GM18861 (cell line): Measurements from ENCODE around the gene DUXB.
A peak's percentile ranks its signal among the peaks of the same experiment; 100 is the strongest.

Experiments used
- ATAC-seq: cut with Tn5 transposase; IDR thresholded peaks from one replicate; pipeline ENCODE4 v1.9.1; 2021; ENCODE audit not compliant: unreplicated experiment

Gene DUXB

DNA sequence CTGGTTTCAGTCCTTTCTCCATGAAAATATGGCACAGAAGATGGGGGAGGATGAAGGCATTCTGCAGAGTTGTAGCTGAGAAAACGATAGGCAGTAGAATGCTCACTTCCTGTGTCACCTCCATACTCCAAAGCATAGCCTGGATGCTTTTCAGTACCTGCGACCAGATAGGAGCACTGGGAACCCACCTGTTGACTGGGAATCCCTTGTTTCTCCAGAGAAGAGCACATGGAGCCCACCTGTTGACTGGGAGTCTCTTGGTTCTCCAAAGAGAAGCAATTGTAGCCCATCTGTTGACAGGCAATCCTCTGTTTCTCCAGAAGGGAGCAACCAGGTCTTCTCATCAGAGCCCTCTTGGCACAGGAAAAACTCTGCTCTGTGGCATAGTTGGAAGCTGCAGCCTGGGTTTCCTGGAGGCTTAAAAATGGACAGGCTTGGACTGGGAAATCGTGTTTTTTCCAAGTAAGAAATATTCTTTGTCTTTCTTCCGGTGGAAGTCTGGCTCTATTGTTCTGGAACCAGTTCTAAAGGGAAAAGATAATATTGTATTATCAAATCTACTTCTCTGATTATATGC lies 40.4 kb downstream of the DUXB start:
- ATAC-seq, result no peak

DNA sequence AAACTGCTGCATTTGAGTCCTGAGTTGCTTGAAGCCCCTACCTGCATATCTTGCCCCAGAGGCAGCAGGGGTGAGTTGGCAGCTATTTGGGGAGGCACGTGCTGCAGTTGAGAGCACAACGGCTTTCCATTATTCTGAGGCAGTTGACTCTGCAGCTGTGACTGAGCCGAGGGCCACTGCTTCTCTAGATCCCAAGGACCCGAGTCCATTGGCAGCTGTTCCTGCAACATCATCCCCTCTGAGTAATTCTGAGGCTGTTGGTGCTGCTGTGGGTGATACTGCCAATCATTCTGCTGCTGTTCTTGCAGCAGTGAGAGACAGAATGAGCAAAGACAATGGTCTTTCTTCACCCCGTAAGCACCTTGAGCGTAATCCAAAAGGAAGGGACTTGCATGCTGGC lies 40.9 kb downstream of the DUXB start:
- ATAC-seq, result no peak

DNA sequence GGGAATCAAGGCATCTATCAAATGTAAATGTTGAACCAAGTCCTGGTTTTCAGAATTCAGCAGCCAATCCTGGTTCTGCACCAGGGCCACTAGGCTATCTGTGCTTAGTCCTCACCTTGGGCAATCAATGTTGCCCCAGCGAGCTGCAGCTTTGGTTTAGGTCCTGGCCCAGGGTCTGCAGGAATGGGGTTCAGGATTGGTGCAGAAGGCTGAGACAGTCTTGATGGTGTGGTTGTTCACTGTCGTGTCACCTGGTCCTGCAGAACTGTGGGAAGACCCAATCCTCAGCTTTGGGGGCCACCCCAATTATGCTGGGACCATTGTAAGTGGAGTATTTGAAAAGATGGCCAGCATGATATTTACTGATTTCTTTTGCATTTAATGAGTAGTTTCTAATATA lies 43.1 kb downstream of the DUXB start:
- no peak for ATAC-seq

DNA sequence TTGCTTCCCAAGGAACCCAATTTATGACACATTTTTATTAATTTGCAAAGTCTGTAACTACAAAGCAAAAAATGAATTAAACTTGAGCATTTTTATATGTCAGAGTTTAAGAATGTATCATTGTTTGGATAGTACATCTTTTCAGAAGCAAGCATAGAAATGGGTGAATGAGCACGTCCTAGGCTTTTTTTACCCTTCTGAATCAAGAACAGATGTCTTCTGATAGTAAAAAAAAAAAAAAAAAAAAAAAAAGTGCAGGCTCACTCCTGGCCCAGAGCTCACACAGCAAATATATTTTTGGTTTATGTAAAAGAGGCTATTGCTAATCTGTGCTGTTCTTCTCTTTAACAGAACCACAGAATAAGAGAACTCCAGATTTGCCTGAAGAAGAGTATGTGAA lies 47.3 kb downstream of the DUXB start:
- ATAC-seq, result no peak

DNA sequence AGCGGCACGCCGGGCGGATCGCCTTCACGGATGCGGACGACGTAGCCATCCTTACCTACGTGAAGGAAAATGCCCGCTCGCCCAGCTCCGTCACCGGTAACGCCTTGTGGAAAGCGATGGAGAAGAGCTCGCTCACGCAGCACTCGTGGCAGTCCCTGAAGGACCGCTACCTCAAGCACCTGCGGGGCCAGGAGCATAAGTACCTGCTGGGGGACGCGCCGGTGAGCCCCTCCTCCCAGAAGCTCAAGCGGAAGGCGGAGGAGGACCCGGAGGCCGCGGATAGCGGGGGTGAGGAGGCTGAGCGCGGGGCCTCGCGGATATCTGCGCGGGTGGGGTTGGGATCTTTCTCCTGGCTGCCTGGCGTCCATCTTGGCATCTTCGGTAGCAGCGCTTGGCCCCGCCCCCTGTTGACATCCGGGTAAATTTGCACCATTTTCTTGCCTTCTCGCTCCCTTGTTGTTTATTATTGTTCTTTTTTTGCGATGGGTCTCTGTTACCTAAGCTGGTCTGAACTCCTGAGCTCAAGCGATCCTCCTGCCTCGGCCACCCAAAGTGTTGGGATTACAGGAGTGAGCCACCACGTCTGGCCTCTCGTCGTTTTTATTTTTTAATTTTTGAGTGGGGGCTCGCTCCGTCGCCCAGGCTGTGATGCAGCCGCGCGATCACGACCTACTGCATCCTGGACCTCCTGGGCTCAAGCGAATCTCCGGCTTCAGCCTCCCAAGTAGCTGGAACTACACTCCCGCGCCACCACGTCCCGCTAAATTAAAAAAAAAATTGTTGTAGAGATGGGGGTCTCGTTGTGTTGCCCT lies 52.8 kb downstream of the DUXB start:
- ATAC-seq, result peak; percentile 21

DNA sequence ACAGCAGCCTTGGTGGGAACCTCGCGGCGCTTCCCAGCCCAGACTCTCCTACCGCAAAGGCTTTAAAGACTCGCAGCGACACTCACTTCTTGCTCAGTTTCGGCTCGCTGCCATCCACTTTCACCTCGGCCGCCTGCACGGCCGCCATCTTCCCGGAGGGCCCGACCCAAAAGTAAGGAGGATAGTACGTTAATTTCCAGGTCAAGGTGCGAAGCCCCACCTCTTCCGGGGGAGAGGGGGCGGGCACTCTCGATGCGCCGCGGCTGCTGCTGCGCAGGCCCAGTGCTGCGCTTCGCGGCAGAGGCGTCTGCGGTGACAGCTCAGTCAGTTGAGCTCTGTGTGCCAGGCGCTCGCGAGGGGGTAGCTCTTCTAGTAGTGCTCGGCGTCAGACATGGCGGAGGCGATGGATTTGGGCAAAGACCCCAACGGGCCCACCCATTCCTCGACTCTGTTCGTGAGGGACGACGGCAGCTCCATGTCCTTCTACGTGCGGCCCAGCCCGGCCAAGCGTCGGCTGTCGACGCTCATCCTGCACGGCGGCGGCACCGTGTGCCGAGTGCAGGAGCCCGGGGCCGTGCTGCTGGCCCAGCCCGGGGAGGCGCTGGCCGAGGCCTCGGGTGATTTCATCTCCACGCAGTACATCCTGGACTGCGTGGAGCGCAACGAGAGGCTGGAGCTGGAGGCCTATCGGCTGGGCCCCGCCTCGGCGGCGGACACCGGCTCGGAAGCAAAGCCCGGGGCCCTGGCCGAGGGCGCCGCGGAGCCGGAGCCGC lies 53.6 kb downstream of the DUXB start, which contains the start of the genes KARS1 and TERF2IP:
TSS of gene KARS1 (minus strand) at position 174 of the 773 bp plus-strand sequence. CDS start at position 148, 26 bp downstream.
TSS of gene TERF2IP (plus strand) at position 282 of the 773 bp plus-strand sequence. CDS start at position 392, 110 bp downstream.
- peak; percentile 79 for ATAC-seq

DNA sequence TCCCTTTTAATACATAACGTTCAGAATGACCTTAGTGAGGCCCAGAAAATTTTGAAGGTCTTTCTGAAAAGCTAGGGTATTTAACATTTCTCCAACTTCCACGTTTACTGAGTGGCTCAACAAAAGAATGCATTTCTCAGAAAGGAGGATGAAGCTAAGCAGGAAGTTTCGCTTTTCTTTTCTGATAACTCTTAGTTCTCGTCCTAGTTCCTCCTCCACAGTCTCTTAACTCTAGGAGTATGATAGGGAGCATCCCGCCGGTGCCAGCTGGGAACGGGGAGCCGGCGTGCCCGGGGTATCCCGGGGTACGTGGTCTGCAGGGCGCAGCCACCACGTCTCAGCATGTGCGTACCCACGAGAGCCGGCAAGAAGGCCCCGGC lies 54.2 kb downstream of the DUXB start:
- ATAC-seq, result peak; percentile 20

DNA sequence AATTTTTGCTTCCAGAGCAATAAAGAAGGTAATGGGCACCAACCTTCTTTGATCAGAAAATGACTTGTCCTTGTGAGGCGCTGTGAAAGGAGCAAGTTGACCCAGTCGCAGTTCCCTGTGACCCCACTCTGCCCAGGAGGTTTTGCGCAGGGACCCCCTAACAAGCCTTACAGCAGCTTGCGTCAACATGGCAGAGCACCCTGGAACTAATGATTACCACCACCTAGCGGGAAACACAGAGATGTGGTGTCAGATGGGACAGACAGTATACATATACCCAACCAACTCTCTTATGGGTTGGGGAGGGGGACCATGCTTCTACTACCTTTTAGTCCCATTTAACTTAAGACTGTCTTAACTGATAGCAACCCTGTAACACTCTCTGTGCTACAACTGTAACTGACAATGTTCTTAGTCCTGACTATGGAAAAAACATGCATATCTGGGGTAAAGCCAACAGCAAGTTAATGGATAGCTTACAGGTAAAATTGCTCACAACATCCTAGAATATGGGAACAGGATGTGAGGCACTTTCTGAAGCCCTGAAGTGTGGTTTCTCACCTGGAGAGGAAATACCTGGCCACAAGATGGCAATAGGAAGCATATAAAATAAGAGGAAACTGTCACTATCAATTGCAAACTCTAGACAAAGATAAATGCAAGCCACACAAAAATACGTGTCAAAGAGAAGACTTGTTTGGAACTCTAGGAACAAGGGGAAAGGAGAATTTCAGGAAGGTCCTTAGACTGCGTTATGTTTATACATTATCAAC lies 56.8 kb downstream of the DUXB start:
- no peak for ATAC-seq
